ENCODE results near the gene ENTREP3. TPM values are rescaled to one million over a fixed set of nuclear protein-coding genes. Genes with fewer than 3 reads are reported as not detected.

The ENTREP3 gene
- 6.4 TPM for polyA plus RNA-seq (2012; ENCODE audit: missing spikeins)

- DNase-seq (ENCODE audit: insufficient read length) (peak; percentile 97), FAIRE-seq (peak; percentile 94)
- TF ChIP-seq POLR2A (IDR thresholded peaks at IDR 0.05; ENCODE audit: low read depth, low read length) (peak; percentile 57; the same call in 1 of the 2 replicates), POLR2AphosphoS5 (IDR thresholded peaks at IDR 0.05; ENCODE audit: low read depth, low read length) (peak; percentile 42; the same call in 1 of the 2 replicates), TAF1 (IDR thresholded peaks at IDR 0.05; ENCODE audit: borderline replicate concordance, low read depth, low read length) (no peak)
Observed at GRCh38 chr1:155255243-155256007, at the start of gene ENTREP3. Gene ENTREP3, minus strand, starts transcription at chr1:155255483. Its CDS starts 606 bp downstream, at chr1:155254877.

- TF ChIP-seq POLR2AphosphoS5 (IDR thresholded peaks at IDR 0.05; ENCODE audit: low read depth, low read length) (no peak), POLR2A (IDR thresholded peaks at IDR 0.05; ENCODE audit: low read depth, low read length) (no peak), TAF1 (IDR thresholded peaks at IDR 0.05; ENCODE audit: borderline replicate concordance, low read depth, low read length) (no peak)
- no peak for FAIRE-seq
- DNase-seq (ENCODE audit: insufficient read length) = no peak
Observed at GRCh38 chr1:155304558-155305063, 49.3 kb upstream of the ENTREP3 start.

GRCh38 chr1:155301342-155301841 lies 46.1 kb upstream of the ENTREP3 start, which contains the start of gene PKLR:
Gene PKLR, minus strand, starts transcription at chr1:155301438. Its CDS starts 43 bp downstream, at chr1:155301395.
- TF ChIP-seq TAF1 (IDR thresholded peaks at IDR 0.05; ENCODE audit: borderline replicate concordance, low read depth, low read length) = no peak
- TF ChIP-seq POLR2A (IDR thresholded peaks at IDR 0.05; ENCODE audit: low read depth, low read length) = no peak
- TF ChIP-seq POLR2AphosphoS5 (IDR thresholded peaks at IDR 0.05; ENCODE audit: low read depth, low read length) = no peak
- DNase-seq (ENCODE audit: insufficient read length) = no peak
- no peak for FAIRE-seq

- DNase-seq (ENCODE audit: insufficient read length) = no peak
- no peak for FAIRE-seq
- TF ChIP-seq TAF1 (IDR thresholded peaks at IDR 0.05; ENCODE audit: borderline replicate concordance, low read depth, low read length) (no peak), POLR2AphosphoS5 (IDR thresholded peaks at IDR 0.05; ENCODE audit: low read depth, low read length) (no peak), POLR2A (IDR thresholded peaks at IDR 0.05; ENCODE audit: low read depth, low read length) (no peak)
Observed at GRCh38 chr1:155300553-155301329, 45.5 kb upstream of the ENTREP3 start.

- no peak for FAIRE-seq
- TF ChIP-seq POLR2A (IDR thresholded peaks at IDR 0.05; ENCODE audit: low read depth, low read length) (no peak), POLR2AphosphoS5 (IDR thresholded peaks at IDR 0.05; ENCODE audit: low read depth, low read length) (no peak), TAF1 (IDR thresholded peaks at IDR 0.05; ENCODE audit: borderline replicate concordance, low read depth, low read length) (no peak)
- no peak for DNase-seq (ENCODE audit: insufficient read length)
Observed at GRCh38 chr1:155300024-155300423, 44.7 kb upstream of the ENTREP3 start.

- DNase-seq (ENCODE audit: insufficient read length) = no peak
- FAIRE-seq = no peak
- no peak for TF ChIP-seq TAF1 (IDR thresholded peaks at IDR 0.05; ENCODE audit: borderline replicate concordance, low read depth, low read length)
- no peak for TF ChIP-seq POLR2AphosphoS5 (IDR thresholded peaks at IDR 0.05; ENCODE audit: low read depth, low read length)
- TF ChIP-seq POLR2A (IDR thresholded peaks at IDR 0.05; ENCODE audit: low read depth, low read length) = no peak
Observed at GRCh38 chr1:155297384-155297783, 42.1 kb upstream of the ENTREP3 start.

GRCh38 chr1:155296661-155297060 lies 41.4 kb upstream of the ENTREP3 start:
- TF ChIP-seq POLR2A (IDR thresholded peaks at IDR 0.05; ENCODE audit: low read depth, low read length) = no peak
- TF ChIP-seq TAF1 (IDR thresholded peaks at IDR 0.05; ENCODE audit: borderline replicate concordance, low read depth, low read length) = no peak
- TF ChIP-seq POLR2AphosphoS5 (IDR thresholded peaks at IDR 0.05; ENCODE audit: low read depth, low read length) = no peak
- no peak for DNase-seq (ENCODE audit: insufficient read length)
- no peak for FAIRE-seq

GRCh38 chr1:155295942-155296267 lies 40.6 kb upstream of the ENTREP3 start:
- DNase-seq (ENCODE audit: insufficient read length) (no peak), FAIRE-seq (no peak)
- TF ChIP-seq POLR2A (IDR thresholded peaks at IDR 0.05; ENCODE audit: low read depth, low read length) = no peak
- TF ChIP-seq POLR2AphosphoS5 (IDR thresholded peaks at IDR 0.05; ENCODE audit: low read depth, low read length) = no peak
- TF ChIP-seq TAF1 (IDR thresholded peaks at IDR 0.05; ENCODE audit: borderline replicate concordance, low read depth, low read length) = no peak

- FAIRE-seq = no peak
- TF ChIP-seq POLR2AphosphoS5 (IDR thresholded peaks at IDR 0.05; ENCODE audit: low read depth, low read length) (no peak), TAF1 (IDR thresholded peaks at IDR 0.05; ENCODE audit: borderline replicate concordance, low read depth, low read length) (no peak), POLR2A (IDR thresholded peaks at IDR 0.05; ENCODE audit: low read depth, low read length) (no peak)
- no peak for DNase-seq (ENCODE audit: insufficient read length)
Observed at GRCh38 chr1:155295183-155295941, 40.1 kb upstream of the ENTREP3 start.

- TF ChIP-seq POLR2A (IDR thresholded peaks at IDR 0.05; ENCODE audit: low read depth, low read length) = no peak
- no peak for TF ChIP-seq TAF1 (IDR thresholded peaks at IDR 0.05; ENCODE audit: borderline replicate concordance, low read depth, low read length)
- TF ChIP-seq POLR2AphosphoS5 (IDR thresholded peaks at IDR 0.05; ENCODE audit: low read depth, low read length) = no peak
- DNase-seq (ENCODE audit: insufficient read length) (no peak), FAIRE-seq (no peak)
Observed at GRCh38 chr1:155294520-155295182, 39.4 kb upstream of the ENTREP3 start.

Data from GM12892 (cell line).